ENCODE results near the gene TMEM18.

TMEM18 gene

GRCh38 chr2:636641-637405 lies 40.4 kb downstream of the TMEM18 start:
- DNase-seq (ENCODE audit: low read depth) = no peak
- TF ChIP-seq CTCF (IDR thresholded peaks at IDR 0.05; ENCODE audit: low read depth, low read length, missing control alignments) = peak; percentile 73
- H3K4me3 ChIP-seq (ENCODE audit: low read depth, low read length) = no peak overlapping the region

GRCh38 chr2:635687-636621 lies 41.3 kb downstream of the TMEM18 start:
- TF ChIP-seq CTCF (IDR thresholded peaks at IDR 0.05; ENCODE audit: low read depth, low read length, missing control alignments) = no peak

GRCh38 chr2:634636-635388 lies 42.4 kb downstream of the TMEM18 start:
- no peak for DNase-seq (ENCODE audit: low read depth)
- no peak overlapping the region for H3K4me3 ChIP-seq (ENCODE audit: low read depth, low read length)
- no peak for TF ChIP-seq CTCF (IDR thresholded peaks at IDR 0.05; ENCODE audit: low read depth, low read length, missing control alignments)

More at GRCh38 chr2:635687-636621, 41.3 kb downstream of the TMEM18 start:
- no peak overlapping the region for H3K4me3 ChIP-seq (ENCODE audit: low read depth, low read length)
- no peak for DNase-seq (ENCODE audit: low read depth)

GRCh38 chr2:634041-634440 lies 43.2 kb downstream of the TMEM18 start:
- TF ChIP-seq CTCF (IDR thresholded peaks at IDR 0.05; ENCODE audit: low read depth, low read length, missing control alignments) = no peak
- DNase-seq (ENCODE audit: low read depth) = no peak
- H3K4me3 ChIP-seq (ENCODE audit: low read depth, low read length) = no peak overlapping the region

- TF ChIP-seq CTCF (IDR thresholded peaks at IDR 0.05; ENCODE audit: low read depth, low read length, missing control alignments) = no peak
Measured at GRCh38 chr2:633371-633770, 43.8 kb downstream of the TMEM18 start.

GRCh38 chr2:632471-632870 lies 44.7 kb downstream of the TMEM18 start:
- no peak for DNase-seq (ENCODE audit: low read depth)
- no peak for TF ChIP-seq CTCF (IDR thresholded peaks at IDR 0.05; ENCODE audit: low read depth, low read length, missing control alignments)
- H3K4me3 ChIP-seq (ENCODE audit: low read depth, low read length) = no peak overlapping the region

More at GRCh38 chr2:633371-633770, 43.8 kb downstream of the TMEM18 start:
- no peak for DNase-seq (ENCODE audit: low read depth)
- no peak overlapping the region for H3K4me3 ChIP-seq (ENCODE audit: low read depth, low read length)
